D721Med (cell line): ENCODE data around the gene KCNAB2.

ENCODE experiments used
- DNase-seq: peaks from one replicate; pipeline ENCODE4 v3.0.0; 2011; ENCODE audit warnings: low spot score; ENCODE audit not compliant: insufficient read length
- FAIRE-seq: peaks from 2 replicates; lab custom pipeline; 2011; peaks lifted over from hg19 to GRCh38; lab: Jason Lieb, UNC
- TF ChIP-seq, protein P1 (sequence below): IDR thresholded peaks from 2 replicates; pipeline ENCODE4 v1.5.1; 2012; ENCODE audit warnings: mild to moderate bottlenecking, control low read depth; ENCODE audit not compliant: insufficient read depth; ENCODE audit errors: missing control alignments

Gene KCNAB2

DNA sequence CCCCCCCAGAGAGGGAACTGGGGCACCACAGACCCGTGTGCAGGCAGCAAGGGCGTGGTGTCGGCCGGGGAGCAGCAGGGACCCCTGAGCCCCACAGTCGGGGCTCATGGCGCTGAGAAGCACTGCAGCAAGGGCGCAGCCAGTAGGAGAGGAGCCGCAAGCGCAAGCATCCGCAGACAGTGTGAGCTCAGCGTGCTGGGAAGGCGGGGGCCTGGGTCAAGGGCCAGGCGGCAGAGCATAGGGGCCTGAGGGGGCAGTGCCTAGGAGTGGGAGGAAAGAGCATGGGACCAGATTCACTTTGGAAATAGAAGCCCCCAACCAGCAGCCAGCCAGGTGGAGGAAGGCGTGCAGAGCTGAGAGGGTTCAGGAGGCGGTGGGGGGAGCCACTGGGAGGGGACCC, 6.7 kb upstream of the KCNAB2 start:
- FAIRE-seq (no peak), DNase-seq (no peak)
- TF ChIP-seq, protein P1, sequence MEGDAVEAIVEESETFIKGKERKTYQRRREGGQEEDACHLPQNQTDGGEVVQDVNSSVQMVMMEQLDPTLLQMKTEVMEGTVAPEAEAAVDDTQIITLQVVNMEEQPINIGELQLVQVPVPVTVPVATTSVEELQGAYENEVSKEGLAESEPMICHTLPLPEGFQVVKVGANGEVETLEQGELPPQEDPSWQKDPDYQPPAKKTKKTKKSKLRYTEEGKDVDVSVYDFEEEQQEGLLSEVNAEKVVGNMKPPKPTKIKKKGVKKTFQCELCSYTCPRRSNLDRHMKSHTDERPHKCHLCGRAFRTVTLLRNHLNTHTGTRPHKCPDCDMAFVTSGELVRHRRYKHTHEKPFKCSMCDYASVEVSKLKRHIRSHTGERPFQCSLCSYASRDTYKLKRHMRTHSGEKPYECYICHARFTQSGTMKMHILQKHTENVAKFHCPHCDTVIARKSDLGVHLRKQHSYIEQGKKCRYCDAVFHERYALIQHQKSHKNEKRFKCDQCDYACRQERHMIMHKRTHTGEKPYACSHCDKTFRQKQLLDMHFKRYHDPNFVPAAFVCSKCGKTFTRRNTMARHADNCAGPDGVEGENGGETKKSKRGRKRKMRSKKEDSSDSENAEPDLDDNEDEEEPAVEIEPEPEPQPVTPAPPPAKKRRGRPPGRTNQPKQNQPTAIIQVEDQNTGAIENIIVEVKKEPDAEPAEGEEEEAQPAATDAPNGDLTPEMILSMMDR: no peak

DNA sequence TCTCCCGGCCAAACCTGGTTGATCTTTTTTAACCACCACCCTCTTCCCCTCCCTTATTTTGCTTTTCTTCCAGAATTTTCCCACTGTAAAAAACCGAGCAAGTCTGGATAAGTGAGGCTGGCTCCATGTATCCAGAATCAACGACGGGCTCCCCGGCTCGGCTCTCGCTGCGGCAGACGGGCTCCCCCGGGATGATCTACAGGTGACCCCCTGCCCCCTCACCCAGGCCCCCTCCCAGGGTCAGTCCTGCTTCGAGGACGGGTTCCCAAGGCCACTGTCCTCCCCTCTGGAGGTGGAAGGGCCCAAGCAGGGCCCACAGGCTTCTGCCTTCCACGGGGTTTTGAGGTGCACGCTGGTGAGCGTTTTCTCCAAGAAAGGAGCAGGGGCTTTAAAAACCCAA, 5.2 kb upstream of the KCNAB2 start:
- DNase-seq: no peak
- TF ChIP-seq, protein P1: no peak
- no peak for FAIRE-seq

DNA sequence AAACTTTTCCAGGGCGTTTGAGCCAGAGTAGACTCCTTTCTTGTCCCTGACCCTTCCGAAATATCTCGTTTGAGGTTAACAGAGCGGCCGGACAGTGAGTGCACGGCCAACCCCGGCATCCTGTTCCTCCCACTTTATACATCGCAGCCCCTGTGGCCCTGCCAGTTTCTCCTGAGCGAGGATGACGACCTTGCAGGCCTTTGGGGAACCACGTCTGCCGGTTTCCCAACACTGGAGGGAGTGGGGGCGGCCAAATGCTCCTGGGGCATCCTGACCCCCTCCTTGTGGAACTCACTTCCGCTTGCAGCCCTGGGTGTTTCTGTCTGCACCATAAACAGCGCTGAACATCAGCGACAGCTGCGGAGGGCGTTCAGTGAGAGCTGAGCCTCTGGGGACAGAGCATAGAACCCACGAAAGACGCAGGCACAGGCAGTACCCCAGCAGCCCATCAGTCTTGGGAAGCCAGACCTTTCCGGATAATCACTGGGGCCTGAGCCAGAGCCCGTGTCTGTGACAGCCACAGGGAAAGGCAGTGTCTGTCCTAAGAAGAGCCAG, 4.8 kb upstream of the KCNAB2 start:
- no peak for DNase-seq
- FAIRE-seq: no peak
- TF ChIP-seq, protein P1: no peak

DNA sequence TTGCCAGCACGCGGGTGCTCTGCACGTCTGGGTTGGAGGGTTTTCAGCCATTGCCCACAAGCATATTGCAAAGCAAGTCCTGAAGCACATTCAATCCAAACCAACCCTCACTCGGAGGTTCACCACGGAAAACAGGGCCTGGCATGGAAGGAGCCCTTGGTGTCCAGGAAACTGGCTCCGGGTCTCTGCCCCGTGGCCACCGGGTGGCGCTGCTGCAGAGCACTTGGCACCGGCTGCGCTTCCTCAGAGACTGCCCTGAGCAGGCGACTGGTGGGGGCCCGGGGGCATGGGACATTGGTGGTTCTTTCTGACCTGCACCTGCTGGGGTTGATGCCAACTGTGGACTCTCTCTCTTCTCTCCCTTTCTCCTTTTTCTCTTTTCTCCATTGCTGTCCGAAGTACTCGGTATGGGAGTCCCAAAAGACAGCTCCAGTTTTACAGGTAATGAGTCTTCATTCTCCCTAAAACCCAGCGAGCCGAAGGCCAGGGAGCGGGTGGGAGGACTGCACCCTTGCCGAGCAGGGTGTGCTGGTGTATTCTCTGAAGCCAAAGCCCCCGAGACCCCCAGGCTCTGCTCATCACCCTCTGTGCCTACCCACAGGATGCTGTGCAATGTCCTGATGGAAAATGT, 4.1 kb upstream of the KCNAB2 start:
- no peak for FAIRE-seq
- TF ChIP-seq, protein P1: peak; percentile 56
- peak; percentile 78 for DNase-seq

DNA sequence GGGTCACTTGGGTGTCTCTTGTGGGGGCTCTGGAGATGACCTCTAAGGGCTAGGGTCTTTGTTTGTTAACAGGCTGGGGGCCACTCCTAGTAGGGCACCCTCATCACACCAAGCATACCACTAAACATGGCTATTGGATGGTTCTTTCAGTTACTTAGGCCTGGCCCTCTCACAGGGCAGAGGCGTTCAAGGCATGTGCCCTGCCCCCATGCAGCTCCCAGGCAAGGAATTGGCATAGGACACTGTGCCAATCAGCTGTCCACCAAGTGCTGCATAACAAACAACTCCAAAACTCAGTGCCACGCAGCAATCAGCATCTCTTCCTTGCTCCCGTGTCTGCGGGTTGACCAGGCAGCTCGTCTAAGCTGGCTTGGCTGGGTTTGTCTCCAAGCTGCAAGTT, 2.1 kb upstream of the KCNAB2 start:
- TF ChIP-seq, protein P1: no peak
- DNase-seq (no peak), FAIRE-seq (no peak)

DNA sequence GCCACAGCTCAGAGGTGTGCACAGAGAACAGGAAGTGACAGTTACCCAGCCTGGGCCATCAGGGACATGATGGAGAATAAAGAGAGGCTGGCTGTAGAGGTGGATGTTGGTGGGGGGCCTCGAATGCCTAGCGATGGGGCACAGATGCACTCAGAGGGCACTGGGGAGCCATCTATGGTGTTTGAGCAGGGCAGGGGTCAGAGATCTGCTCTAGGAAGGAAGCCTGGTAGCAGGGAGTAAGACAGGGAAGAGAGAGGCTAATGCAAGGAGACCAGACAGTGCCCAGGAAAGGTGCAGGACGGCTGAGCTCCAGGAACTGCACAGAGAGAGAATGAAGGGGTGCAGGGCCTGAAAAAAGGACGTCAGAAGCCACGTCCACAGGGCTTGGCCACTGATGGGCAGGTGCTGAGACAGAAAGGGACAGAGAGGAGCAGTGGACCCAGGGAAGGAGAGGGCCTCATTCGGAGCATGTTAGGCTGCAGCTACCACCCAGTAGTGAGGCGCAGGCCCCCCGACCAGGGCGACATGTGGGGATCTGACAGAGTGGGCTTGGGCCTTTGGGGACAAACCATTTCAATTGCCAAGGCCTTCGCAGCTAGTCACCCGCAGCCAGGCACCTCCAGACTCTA, 1.1 kb upstream of the KCNAB2 start:
- DNase-seq: no peak

More for the DNA sequence above, 1.1 kb upstream of the KCNAB2 start:
- TF ChIP-seq, protein P1: no peak
- FAIRE-seq: no peak
